Stimulated activated CD8-positive, alpha-beta memory T cell treated with anti-CD3 and anti-CD28 coated beads, Interleukin-7, amount 100 ng/mL, for 1 hour (primary cell): Measurements from ENCODE around the gene FADS2.
A peak's percentile ranks its signal among the peaks of the same experiment; 100 is the strongest.

Source experiments
- DNase-seq, 2 donors: peaks; one replicate each; pipeline ENCODE4 v3.0.0-alpha.2; 2020; ENCODE audit warnings: low read depth in 2 of 2

Gene FADS2

DNA sequence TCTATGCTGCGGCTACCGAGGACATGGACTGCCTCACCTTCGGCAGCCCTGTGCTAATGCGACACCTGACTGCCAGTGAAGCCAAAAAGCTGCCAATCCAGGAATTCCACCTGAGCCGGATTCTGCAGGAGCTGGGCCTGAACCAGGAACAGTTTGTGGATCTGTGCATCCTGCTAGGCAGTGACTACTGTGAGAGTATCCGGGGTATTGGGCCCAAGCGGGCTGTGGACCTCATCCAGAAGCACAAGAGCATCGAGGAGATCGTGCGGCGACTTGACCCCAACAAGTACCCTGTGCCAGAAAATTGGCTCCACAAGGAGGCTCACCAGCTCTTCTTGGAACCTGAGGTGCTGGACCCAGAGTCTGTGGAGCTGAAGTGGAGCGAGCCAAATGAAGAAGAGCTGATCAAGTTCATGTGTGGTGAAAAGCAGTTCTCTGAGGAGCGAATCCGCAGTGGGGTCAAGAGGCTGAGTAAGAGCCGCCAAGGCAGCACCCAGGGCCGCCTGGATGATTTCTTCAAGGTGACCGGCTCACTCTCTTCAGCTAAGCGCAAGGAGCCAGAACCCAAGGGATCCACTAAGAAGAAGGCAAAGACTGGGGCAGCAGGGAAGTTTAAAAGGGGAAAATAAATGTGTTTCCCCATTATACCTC is 32.1 kb upstream of the FADS2 start:
- no peak for DNase-seq

DNA sequence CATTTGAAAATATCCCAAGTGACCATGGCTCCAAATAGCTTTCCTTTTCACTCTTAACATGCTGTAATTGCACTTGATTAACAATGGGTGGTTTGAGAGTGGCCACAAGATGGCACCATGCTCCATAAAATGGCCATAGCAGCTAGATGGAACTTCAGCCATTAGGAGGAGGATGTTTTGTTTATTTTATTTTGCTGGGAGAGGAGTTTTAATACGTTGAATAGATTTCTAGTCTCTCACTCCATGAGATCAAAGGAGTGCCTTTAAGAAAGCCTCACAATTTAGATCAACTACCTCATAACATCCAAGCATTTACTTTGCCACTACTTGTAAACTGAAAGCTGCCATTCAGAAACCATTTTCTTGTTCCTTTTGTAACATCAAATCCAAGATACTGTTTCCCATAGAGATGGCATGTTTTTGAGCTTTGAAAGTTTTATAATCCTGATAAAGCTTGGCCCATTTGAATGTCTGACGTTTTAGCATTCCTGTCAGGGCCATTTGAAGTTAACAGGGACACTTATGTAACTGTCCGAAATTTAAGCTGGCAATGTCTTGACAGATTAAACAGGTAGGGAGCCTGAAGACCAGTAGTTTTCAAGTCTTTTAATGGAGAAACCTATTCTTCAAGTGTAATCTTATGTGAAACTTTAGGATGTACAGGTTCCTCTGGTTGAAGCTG is 30.7 kb upstream of the FADS2 start:
- peak; percentile 38 to 59 for DNase-seq

- no peak for DNase-seq
These were observed 28.3 kb upstream of the FADS2 start for GRCh38 chr11:61799665-61800284.

DNA sequence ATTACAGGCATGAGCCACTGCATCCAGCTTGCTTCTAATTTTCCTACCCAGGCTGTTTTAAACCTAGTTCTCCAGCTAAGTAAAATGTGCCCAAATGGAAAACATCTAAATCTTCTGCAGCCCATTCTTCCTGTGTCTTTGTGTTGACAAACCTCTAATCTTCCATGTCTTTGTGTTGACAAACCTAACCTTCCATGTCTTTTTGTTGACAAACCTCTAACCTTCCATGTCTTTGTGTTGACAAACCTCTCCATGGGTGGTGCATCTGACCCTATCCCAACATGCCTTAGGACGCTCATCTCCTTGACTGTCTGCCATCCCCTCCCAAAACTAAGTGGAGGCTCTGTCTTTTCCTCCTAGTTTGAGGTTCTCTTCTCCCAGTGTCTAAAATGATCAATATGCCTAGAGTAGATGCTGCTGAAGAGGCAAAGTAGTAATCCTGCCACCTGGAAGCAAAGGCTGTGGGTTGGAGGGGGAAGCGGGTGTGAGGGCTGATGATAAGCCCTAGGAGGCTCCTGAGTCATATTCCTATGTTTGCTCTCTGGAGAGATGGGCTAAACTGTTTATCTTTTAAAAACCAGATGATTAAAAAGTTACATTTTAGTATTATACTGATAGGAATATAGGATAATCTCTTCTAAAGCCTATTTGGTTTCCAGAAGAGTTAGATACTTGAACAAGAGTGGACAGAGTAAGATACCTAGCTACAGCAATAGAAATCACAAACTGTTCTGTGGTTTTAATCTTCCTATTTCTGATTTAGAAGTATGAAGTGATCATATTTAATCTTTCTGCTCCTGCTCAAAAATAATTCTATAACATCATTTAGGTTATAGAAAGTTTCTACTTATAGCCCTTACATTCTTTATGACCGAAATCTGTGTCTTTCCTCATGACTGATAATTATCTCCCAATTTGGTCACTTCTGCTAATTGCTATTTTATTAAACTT is 27.5 kb upstream of the FADS2 start:
- no peak for DNase-seq

GRCh38 chr11:61802605-61803004 is 25.5 kb upstream of the FADS2 start:
- no peak for DNase-seq

DNA sequence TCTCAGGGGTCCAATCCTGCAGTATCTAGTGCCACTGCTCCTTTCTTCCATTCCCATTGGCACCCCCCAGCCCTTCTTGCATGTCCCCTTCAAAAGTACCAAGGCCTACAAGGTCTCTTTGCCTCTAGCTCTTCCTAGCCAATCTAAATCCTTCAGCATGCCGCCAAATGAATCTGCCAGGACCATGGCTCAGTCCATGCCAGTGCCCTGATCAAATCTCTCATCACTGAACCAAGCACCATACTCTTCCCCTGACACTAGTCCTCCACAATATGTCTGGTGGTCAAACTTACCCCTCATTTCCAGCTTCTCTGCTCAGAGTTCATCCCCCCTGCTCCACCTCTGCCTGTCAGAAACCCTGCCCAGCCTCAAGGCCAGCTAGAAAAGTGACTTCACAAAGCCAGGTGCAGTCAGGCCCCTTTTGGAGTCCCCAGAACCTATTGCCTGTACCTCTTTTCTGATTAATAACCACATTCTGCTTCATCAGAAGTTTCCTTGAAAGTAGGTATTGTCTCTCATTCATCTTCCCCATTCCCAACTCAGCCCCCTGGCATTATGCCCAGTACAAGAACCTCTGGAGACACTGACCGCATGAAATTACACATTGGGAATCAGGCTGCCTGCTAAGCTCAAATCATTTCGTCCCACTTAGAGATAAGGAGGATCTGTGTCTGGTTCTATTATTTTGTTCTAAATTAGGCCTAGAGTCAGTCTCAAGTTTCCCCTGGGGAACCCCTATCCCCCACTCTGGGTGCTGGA is 24.0 kb upstream of the FADS2 start:
- DNase-seq, result no peak

DNA sequence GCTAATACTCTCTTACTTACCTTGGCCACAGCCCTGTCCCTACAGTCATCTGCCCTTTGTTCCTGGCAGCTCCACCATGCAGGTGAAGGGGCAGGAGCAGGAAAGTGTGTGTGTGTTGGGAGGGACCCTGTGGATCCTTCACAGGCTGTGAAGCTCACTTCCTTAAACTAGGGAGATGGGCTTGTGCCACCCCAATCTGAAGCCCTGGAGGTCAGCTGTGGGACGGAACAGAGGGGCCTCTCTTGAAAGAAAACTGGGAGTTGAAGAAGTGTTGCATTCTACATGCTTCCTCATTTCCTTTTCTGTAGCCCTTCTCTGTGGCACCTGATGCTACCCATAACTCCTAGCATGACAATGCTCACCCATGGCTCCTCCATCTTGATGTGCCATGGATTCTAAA is 23.0 kb upstream of the FADS2 start:
- DNase-seq, result no peak

DNA sequence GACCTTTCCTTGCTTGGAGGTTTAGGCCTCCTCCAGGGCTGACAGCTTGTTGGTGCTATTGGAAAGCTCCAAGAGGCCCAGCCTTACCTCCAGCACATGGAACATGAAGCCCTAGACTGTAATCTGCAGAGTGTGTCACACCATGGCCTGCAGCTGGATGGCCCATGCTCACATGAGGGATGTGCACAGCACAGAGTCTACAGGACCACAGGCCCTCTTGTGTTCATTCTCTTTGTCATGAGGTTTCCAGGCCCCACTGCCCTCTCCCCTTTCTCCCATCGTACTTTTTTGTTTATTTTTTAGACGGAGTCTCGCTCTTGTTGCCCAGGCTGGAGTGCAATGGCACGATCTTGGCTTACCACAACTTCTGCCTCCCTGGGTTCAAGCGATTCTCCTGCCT is 21.3 kb upstream of the FADS2 start:
- DNase-seq, result no peak

GRCh38 chr11:61810671-61811175 is 17.4 kb upstream of the FADS2 start:
- DNase-seq, result no peak

GRCh38 chr11:61811831-61812230 is 16.3 kb upstream of the FADS2 start:
- no peak for DNase-seq

- DNase-seq, result no peak
These were observed 15.2 kb upstream of the FADS2 start for GRCh38 chr11:61812736-61813411.

DNA sequence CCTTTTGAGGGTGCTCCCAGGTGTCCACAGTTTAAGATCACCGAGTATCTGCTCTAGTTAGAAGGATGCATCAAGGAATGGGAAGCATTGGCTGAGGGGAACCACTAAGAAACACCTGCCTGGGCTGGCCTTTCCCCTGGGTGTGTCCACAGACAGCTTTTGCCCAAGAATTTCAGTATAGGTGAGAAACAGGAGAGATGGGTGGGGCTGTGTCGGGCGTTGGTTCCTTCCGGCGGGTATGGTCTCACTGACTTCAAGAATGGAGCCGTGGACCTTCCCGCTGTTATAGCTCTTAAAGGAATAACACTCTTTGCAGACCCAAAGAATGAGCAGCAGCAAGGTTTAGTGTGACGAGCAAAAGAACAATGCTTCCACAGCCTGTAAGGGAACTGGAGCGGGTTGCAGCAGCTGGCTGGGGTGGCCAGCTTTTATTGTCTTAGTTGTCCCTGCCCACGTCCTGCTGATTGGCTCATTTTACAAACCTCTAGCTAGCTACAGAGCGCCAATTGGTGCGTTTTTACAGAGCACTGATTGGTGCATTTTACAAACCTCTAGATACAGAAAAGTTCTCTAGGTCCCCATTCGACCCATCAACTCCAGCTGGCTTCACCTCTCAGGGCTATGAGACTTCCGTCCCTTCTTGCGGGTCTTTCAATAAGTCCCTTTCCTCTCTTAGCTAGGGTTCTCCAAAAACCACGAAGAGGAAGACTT is 13.7 kb upstream of the FADS2 start:
- no peak for DNase-seq

GRCh38 chr11:61814958-61815789 is 12.9 kb upstream of the FADS2 start:
- DNase-seq, result no peak

DNA sequence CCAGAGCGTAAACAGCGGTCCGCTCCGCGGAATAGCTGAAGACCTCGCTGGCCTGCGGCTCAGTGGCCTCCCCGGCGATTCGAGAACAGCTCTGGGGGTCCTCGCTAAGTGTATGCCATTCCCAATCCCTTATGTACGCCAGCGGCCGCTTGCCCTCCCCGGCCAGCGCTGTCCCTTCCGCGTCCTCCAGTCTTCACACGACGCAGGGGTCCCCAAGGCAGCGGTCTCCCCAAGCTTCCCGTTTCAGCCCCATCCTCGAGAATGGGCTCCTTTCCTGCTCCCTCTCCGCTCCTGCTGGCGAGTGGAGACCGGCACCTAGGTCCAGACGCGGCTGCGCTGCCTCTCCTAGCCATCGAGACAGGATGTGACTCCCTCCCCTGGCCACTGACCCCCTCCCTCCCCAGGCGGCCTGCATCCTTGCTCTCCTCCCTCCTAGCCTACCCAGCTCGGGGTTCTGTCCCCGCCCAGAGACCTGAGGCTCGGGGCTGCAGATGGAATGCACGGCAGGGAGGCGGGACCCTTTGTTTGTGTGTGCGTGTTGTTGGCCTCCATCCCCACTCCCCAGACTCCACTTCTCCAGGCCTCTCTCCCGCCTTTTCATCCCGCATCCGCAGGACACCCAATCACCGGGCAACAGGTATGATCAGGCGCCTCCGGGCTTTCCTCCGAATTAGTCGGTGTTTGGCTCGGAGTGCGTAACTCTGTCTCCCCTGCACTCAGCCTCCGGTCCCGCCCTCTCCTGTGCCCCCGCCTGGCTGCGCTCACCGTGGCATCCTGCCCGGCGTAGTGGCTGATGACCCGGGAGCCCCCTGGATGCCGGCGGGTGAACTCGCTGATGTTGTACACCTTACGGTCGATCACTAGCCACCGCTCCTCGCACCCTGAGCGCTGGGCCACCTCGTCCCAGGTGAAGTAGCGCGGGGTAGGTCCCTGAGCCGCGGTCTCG is 12.0 kb upstream of the FADS2 start:
- DNase-seq, result no peak

DNA sequence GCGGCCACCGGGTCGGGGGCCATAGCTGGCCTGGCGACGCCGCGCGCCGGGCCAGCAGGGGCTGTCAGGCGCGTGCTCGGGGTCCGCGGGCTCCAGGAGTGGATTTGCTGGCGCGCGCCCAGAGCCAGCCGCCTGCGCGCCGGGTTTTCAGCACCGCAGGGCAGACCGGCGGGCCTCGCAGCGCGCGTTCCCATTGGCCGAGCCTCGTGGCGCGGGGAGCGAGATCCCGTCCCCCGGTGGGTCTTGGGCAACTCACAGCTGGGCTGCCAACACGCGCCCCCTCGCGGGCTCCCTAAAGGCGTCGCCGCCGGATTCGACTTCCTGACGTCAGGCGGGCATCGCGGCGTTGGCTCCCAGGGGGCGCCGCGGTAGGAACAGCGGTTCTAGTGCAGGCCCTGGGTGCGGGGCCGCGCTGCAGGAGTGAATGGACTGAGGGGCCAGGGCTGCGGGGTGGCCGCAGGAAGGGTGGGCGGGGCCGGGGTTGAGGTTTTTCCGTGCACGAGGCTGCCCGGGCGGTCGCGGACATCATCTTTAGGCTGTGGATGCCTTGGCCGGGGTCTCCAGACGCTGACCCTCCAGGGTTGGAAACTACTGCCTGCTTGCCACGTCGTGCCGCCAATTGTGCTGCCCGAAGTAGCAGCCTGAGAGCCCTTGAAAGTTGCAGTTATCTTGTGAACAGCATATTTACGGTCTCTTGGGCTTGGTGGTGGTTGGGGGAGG is 11.2 kb upstream of the FADS2 start, which contains the start of gene FADS1:
Gene FADS1, minus strand, starts transcription at position 268 of the 720 bp plus-strand sequence. Its CDS starts 74 bp downstream, at position 194.
- peak; percentile 41 to 48 for DNase-seq

DNA sequence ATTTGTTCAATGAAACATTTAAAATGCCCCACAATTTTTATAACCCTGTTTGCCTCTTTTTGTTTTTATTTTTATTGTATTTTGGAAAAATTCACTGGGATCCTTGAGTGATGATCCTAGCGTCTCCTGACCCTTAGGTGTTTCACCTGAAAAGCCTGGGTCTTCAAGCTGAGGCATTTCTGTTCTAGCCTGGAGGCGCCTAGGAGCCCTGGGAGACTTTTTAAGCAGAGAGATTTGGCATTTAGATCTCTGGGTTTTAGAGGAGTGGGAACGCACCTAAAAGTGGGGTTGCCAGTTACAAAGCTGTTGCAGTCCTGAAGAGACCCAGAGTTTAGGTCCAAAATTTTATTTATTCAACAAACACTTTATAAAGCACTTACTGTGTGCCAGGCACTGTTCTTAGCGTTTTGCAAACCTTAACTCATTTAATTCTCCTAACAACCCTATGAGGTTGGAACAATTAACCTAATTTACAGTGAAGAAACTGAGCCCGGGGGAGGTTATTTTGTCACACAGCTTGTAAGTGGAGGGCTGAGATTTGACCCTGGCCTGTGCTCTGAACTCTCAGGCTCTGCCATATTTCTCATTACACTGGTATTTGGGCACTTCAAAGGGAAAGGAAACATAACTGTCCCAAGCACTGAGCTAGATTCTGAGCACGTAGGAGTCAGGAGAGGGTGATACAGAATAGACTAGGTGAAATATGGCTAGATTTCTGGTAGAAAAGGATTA is 10.5 kb upstream of the FADS2 start:
- no peak for DNase-seq
